ELR (cell line): ENCODE results near the gene PTPRT.
"Not testable (repeated sequence)": the region's sequence is repeated elsewhere in the genome, so short reads cannot be mapped to it uniquely, and the experiment has no call there.

ENCODE experiments used
- DNase-seq: peaks from one replicate; pipeline ENCODE4 v3.0.0-alpha.2; 2015; ENCODE audit warnings: low read depth

PTPRT gene

GRCh38 chr20:42910808-42911207 is 278.9 kb downstream of the PTPRT start:
- not testable (repeated sequence) for DNase-seq

GRCh38 chr20:42907730-42908129 is 282.0 kb downstream of the PTPRT start:
- no peak for DNase-seq

GRCh38 chr20:42906120-42906519 is 283.6 kb downstream of the PTPRT start:
- DNase-seq, result no peak

- DNase-seq, result no peak
These were observed 287.2 kb downstream of the PTPRT start for GRCh38 chr20:42902509-42902908.

- no peak for DNase-seq
These were observed 287.8 kb downstream of the PTPRT start for GRCh38 chr20:42901689-42902440.

- not testable (repeated sequence) for DNase-seq
These were observed 288.9 kb downstream of the PTPRT start for GRCh38 chr20:42900764-42901163.

GRCh38 chr20:42895020-42895419 is 294.7 kb downstream of the PTPRT start:
- no peak for DNase-seq

GRCh38 chr20:42894483-42894882 is 295.2 kb downstream of the PTPRT start:
- DNase-seq, result no peak

- no peak for DNase-seq
These were observed 300.2 kb downstream of the PTPRT start for GRCh38 chr20:42889517-42889916.

GRCh38 chr20:42887281-42887680 is 302.4 kb downstream of the PTPRT start:
- no peak for DNase-seq

- DNase-seq, result no peak
These were observed 302.9 kb downstream of the PTPRT start for GRCh38 chr20:42886801-42887200.

GRCh38 chr20:42886046-42886445 is 303.7 kb downstream of the PTPRT start:
- DNase-seq, result no peak

GRCh38 chr20:42875581-42875980 is 314.1 kb downstream of the PTPRT start:
- no peak for DNase-seq

GRCh38 chr20:42873259-42873658 is 316.4 kb downstream of the PTPRT start:
- no peak for DNase-seq

GRCh38 chr20:42864116-42864515 is 325.6 kb downstream of the PTPRT start:
- DNase-seq, result no peak

- DNase-seq, result no peak
These were observed 327.3 kb downstream of the PTPRT start for GRCh38 chr20:42862446-42862845.

- DNase-seq, result no peak
These were observed 332.3 kb downstream of the PTPRT start for GRCh38 chr20:42857446-42857845.

- DNase-seq, result no peak
These were observed 333.8 kb downstream of the PTPRT start for GRCh38 chr20:42855896-42856295.

- DNase-seq, result no peak
These were observed 337.0 kb downstream of the PTPRT start for GRCh38 chr20:42852691-42853090.

- no peak for DNase-seq
These were observed 342.8 kb downstream of the PTPRT start for GRCh38 chr20:42846784-42847490.

GRCh38 chr20:42844751-42845150 is 345.0 kb downstream of the PTPRT start:
- DNase-seq, result no peak

- DNase-seq, result no peak
These were observed 352.2 kb downstream of the PTPRT start for GRCh38 chr20:42837456-42837855.

GRCh38 chr20:42836339-42836738 is 353.4 kb downstream of the PTPRT start:
- no peak for DNase-seq

- no peak for DNase-seq
These were observed 381.8 kb downstream of the PTPRT start for GRCh38 chr20:42807876-42808275.
